DMS 273 (cell line): Measurements from ENCODE around the gene TTLL11.
"Not testable (repeated sequence)": the region's sequence is repeated elsewhere in the genome, so short reads cannot be mapped to it uniquely, and the experiment has no call there.

Experiments
- DNase-seq: peaks from one replicate; lab custom pipeline; 2025; ENCODE audit not compliant: unreplicated experiment; lab: John Stamatoyannopoulos, UW

Gene TTLL11

DNA sequence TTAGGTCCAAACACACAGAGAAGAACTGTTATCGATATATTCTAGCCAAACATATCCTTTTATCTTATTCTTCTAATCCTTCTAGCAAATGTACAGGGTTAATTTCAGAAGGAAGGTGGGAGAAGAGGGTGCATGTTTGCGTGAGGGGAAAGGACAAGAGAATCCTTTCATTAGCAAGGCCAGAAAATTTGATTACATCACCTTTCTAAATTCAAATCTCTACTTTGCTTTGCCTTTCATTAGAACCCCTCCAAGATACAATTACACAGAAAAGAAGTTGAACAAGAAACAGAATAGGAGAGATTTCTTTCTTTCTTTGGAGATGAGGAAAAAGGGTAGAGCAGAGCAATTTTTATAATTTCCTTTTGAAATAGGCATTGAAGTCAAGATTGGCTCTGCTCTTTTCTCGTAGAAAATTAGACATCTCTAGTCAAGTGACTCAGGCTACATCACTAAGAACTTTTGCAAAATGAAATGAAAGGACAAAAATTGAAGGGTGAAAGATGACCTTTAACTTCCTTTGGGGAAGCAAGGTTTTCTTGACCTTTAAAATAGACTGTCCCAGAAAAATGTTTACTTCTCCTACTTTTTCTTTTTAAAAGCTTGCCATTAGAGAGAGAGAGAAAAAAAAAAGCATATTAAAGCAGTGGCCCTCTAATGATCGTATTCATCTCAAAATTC lies 81.2 kb downstream of the TTLL11 start:
- no peak for DNase-seq

DNA sequence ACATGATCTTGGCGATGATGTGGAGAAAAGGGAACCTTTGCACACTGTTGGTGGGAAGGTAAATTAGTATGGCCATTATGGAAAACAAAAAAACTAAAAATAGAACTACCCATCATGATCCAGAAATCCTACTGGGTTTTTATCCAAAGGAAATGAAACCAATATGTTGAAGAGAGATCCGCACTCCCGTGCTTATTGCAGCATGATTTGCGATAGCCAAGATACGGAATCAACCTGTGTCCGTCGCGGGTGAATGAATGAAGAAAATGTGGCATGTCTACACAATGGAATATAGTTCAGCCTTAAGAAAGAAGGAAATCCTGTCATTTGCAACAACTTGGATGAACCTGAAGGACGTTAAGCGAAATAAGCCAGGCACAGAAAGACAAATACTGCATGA lies 84.5 kb downstream of the TTLL11 start:
- no peak for DNase-seq

DNA sequence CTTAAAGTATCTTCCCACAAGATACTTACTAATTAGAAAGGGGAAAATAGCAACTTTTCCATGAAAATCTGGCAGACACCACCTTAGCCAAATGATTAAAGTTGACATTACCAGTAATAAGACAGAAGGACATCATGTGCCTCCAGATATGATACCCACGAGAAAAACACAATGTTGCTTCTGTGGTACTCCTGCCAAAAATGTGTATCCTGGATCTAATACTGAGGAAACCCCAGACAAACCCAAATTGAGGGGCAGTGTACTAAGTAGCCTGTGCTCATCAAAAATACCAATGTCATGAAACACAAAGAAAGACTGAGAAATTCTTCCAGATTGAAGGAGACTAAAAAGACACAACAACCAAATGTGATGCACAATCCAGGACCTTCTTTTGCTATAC lies 85.3 kb downstream of the TTLL11 start:
- DNase-seq = no peak

DNA sequence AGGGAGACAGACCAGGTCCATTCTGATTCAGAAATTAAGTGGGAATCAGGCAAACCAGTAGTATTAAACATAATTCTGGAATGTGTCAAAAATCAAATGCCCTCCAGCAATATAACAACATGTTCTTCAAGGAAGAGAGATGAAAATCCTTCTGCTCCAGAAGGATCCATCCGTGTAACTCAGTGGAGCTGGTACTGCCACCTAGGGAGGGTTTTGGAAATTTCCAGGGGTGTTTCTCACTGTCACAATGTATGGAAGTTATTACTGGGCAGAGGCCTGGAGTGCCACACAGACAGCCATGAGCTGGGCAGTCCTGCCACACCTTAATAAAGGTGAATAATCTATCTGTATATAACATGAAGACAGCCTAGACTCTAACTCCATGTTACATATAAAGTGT lies 87.5 kb downstream of the TTLL11 start:
- peak; percentile 61 for DNase-seq

- DNase-seq = no peak
Measured at GRCh38 chr9:122004589-122004988, 88.5 kb downstream of the TTLL11 start.

- DNase-seq = no peak
Measured at GRCh38 chr9:122001491-122002201, 91.5 kb downstream of the TTLL11 start.

DNA sequence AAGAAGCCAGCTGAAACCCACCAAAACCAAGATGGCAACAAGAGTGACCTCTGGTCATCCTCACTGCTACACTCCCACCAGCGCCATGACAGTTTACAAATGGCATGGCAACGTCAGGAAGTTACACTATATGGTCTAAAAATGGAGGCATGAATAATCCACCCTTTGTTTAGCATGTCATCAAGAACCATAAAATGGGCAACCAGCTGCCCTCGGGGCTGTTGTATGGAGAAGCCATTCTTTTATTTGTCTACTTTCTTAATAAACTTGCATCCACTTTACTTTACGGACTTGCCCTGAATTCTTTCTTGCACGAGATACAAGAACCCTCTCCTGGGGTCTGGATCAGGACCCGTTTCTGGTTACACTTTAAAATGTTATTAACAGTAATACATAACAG lies 92.6 kb downstream of the TTLL11 start:
- DNase-seq = not testable (repeated sequence)

DNA sequence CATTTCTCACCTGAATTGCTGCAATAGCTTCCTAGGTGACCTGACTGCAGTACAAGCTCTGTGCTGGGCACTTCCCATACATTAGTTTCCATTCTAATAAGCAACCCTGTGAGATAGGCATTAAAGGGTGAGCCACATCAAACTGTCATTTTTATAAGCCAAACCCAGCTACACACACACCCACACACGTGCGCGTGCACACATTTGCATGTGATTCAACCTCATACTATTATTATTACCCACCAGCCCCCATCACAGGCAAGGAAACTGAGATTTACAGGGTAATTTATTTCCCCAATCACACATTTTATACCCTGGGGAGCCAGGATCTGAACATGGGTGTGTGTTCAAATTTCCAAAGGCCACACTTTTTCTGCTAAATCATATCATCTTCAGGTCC lies 93.6 kb downstream of the TTLL11 start:
- DNase-seq = no peak

DNA sequence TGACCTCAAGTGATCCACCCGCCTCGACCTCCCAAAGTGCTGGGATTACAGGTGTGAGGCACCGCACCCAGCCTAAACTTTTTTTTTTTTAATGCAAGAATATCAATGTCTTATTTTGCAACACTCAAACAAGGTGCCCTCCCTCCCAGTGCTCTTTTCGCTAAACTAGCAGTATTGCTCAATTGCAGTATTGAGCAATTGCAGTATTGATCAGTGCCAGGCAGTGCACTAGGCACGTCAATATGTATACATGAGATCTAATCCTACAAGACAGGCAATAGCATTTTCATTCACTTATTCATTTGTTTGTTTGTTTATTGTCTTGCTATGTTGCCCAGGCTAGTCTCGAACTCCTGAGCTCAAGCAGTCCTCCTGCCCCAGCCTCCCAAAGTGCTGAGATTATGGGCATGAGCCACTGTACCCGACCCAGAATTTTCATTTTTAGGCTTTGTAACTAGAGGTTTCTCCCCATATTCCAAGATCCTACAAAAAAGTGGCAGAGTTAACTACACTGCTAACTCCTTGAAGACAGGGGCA lies 94.5 kb downstream of the TTLL11 start:
- no peak for DNase-seq

DNA sequence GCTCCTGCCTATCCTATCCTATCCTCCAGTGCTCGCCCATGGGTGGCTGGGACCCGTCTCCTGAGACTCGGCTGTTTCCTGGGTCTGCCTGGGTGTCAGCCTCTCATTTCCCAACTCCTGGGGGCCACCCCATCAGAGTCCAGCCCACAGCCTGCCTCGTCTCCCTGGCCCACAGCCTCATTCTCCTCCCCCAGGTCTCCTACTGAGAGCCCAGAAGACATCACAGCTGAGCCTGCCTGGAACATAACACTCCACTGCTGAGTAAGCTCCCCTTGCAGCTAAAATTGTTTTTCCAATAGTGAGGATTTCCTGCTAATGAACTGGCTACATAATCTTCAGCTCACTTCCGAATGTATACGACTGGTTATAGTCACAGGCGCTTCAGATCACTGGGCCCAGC lies 95.3 kb downstream of the TTLL11 start:
- no peak for DNase-seq

DNA sequence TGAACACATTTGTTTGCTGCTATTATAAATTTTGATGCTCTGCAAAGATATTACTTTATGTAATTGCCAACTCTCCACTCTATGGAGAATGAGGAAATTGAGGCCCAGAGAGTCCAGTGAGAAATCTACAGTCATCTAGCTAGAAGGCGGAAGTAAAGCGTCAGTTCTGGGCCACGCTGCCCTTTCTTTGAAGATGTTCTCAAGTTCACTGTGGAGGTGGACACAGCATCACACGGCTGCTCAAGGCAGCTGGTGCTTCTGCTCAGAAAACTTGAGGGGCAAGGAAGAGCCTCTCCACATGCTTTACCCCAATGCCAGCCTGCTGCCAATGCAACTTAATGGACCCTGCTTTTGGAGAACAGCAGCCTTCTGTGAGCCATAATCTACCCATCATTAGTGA lies 96.3 kb downstream of the TTLL11 start:
- no peak for DNase-seq

DNA sequence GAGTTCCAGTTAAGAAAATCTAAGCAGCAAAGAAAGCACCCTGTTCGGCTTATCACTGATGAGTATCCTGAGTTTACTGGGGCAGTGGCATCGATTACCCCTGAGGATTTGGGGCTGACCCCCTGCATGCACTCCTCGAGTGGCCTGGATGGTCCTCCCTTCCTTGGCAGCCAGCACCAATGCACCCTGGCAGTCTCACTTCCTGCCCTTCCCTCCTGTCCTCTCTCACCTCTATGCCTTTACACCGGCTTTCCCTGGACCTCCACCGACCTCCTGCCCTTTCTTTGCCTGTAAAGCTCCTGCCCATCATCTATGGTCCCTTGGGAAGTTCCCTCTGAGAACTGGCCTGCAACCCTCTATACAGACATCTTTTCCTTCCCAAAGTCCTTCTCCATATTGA lies 97.1 kb downstream of the TTLL11 start:
- DNase-seq = no peak

DNA sequence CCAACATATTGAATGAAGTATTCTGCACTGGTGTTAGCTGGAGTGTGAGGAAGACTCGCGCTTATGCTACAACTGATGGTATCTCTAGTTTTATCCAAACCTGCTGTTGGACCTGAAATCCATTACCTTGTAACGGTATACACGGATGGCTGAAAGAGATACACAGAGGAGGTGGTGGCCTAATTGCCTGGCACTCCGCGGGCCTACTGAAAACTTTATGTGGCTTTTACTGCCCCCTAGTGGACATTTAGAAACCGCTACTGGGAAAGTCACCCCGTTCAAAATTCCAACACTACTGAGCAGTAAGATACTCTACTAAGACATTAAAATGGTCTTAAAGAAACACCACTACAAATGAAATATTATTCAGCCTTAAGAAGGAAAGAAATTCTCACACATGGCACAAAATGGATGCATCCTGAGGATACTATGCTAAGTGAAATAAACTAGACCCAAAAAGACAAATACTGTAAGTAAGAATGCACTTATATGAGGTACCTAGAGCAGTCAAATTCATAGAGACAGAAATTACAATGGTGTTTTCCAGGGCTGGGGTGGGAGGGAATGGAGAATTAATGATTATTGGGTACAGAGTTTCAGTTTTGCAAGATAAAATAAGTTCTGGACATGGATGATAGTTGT lies 100.4 kb downstream of the TTLL11 start:
- peak; percentile 86 for DNase-seq

GRCh38 chr9:121991307-121991661 lies 101.8 kb downstream of the TTLL11 start:
- no peak for DNase-seq

DNA sequence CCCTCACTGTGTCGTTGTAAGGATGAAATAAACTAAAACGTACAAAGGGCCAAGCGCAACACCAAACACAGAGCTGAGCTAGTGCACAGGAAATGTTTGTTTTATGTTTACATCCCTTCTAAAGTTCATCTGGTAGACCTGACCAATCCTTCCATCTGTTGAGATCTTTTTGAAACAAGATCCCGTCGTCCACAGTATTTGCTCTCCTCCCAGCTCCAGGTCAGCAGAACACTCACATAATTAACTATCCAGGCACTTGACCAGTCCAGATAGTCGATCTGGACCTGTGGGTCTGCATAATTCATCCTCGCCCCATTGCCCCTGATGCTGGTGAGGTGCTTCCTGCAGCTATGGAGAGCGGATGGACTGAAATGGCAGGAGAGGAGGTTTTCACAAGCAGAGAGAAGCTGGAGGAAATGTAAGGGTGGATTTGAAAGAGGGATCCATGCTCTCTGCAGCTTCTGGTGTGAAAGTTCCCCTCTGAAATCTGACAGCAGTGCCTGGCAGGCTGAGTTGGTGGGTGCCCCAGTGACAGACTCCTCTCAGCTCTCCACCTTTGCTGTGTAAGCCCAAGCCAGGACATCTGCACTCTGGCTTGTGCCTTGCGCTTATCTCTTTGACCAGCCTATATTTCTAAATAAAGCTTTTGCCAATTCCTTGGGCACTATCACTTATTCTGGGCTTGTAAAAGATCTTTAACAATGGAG lies 102.4 kb downstream of the TTLL11 start:
- DNase-seq = no peak

- DNase-seq = peak; percentile 12
Measured at GRCh38 chr9:121989010-121989409, 104.1 kb downstream of the TTLL11 start.

DNA sequence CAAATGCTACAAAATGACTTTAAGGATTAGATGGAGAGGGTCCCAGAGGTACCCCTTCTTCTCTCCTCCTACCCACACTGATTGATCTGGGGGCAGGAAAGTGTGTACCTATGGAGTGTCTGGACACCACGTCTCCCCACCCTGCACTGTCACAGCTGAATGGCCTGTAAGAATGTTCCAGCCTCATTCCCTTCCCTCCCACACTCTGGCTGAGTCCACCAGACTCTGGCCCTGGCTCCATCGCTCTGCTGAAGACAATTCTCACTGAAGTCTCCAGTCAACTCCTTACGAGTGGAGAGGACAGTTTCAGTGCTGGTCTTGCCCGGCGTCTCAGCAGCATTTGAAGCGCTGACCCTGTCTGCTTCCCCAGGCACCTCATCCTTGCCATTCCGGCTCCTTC lies 105.8 kb downstream of the TTLL11 start:
- no peak for DNase-seq

- no peak for DNase-seq
Measured at GRCh38 chr9:121985792-121986494, 107.2 kb downstream of the TTLL11 start.

DNA sequence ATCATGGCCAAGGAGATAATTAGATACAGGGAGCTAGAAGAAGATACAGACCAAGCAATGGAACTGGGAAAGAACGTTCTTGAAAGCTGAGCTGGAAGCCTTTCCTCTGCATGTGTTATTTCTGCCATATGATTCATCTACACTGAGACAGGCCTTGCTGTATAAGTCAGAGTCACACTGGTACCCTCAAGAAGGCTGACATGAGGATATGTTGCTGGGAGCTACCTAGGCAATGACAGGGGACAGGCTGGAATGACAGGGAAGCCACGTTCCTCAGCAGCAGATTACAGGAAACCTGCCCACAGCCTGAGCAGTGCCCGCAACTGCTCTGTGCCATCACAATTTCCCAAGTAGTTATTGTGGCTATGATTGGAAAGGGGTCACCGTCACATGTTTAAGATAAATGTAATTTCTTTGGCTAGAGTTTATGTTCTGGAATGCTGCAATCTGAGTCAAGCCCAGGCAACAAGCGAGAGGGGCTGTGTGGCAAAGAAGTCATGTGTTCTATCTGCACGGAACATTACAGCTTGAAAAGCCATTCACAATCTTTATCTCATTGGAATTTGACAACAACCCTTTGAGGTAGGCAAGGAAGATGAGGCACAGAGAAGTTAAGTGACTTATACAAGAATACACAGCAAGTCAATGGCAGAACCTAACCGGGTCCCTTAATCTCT lies 108.2 kb downstream of the TTLL11 start:
- no peak for DNase-seq

DNA sequence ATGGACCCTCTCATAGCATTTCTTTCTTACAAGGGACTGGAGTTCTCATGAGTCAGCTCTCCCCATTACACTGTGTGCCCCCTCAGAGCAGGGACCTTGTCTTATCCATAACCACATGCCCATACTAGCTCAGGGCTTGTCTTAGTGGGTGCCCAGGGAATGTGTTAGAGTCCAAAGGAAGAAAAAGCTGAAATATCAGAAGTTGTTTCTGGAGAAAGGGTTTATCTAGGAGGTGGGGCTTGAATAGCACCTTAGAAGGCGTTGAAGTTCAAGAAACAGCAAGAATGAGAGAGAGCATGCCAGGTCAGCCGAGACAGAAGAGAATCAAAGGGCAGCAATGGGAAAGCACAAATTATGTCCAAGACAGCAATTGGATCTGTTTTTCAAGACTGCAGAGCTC lies 109.4 kb downstream of the TTLL11 start:
- DNase-seq = no peak
